T47D (cell line): Measurements from ENCODE around the gene LUC7L2.
A peak's percentile ranks its signal among the peaks of the same experiment; 100 is the strongest.
"Not testable (repeated sequence)": the region's sequence is repeated elsewhere in the genome, so short reads cannot be mapped to it uniquely, and the experiment has no call there.

ENCODE experiments used
- DNase-seq, 2 experiments: peaks; one replicate each; pipeline versions ENCODE4 v3.0.0 to v3.0.0-alpha.2; 2011 to 2012; ENCODE audit warnings: low read depth in 1 of 2, low spot score in 1 of 2
- JUND ChIP-seq: IDR thresholded peaks from 2 replicates; pipeline ENCODE4 v1.6.1; 2012; ENCODE audit warnings: low read depth
- in situ Hi-C: cut with HindIII; loops from 2 replicates; pipeline ENCODE4 v1.10.0; 2016; ENCODE audit warnings: low sequenced_read_pairs, low pct_unique_long_range_greater_than_20kb

Gene LUC7L2

GRCh38 chr7:139446051-139446890 is 86.6 kb downstream of the LUC7L2 start:
- no peak for TF ChIP-seq JUND
- DNase-seq = no peak
- in situ Hi-C loops = no loop called here

- in situ Hi-C loops = no loop called here
- peak in 1 of 2 experiments; percentile 70 for DNase-seq
- no peak for TF ChIP-seq JUND
These were observed 91.2 kb downstream of the LUC7L2 start for GRCh38 chr7:139450851-139451250.

GRCh38 chr7:139451638-139452037 is 91.9 kb downstream of the LUC7L2 start:
- in situ Hi-C loops = no loop called here
- no peak for DNase-seq
- TF ChIP-seq JUND = no peak

GRCh38 chr7:139452958-139453672 is 93.4 kb downstream of the LUC7L2 start:
- in situ Hi-C loops = no loop called here
- no peak for TF ChIP-seq JUND
- no peak for DNase-seq

GRCh38 chr7:139453673-139454321 is 94.1 kb downstream of the LUC7L2 start:
- no peak for TF ChIP-seq JUND

GRCh38 chr7:139455789-139456188 is 96.1 kb downstream of the LUC7L2 start:
- DNase-seq = no peak
- TF ChIP-seq JUND = no peak
- in situ Hi-C loops = no loop called here

More at GRCh38 chr7:139453673-139454321, 94.1 kb downstream of the LUC7L2 start:
- in situ Hi-C loops = no loop called here
- no peak for DNase-seq

GRCh38 chr7:139456511-139456910 is 96.8 kb downstream of the LUC7L2 start:
- in situ Hi-C loops = no loop called here
- no peak for DNase-seq
- TF ChIP-seq JUND = no peak

GRCh38 chr7:139457153-139457946 is 97.7 kb downstream of the LUC7L2 start:
- no peak for DNase-seq
- no peak for TF ChIP-seq JUND
- in situ Hi-C loops = no loop called here

GRCh38 chr7:139463421-139463820 is 103.7 kb downstream of the LUC7L2 start:
- DNase-seq = not testable (repeated sequence)

GRCh38 chr7:139464511-139464910 is 104.8 kb downstream of the LUC7L2 start:
- in situ Hi-C loops, DNase-seq: not testable (repeated sequence)

More at GRCh38 chr7:139463421-139463820, 103.7 kb downstream of the LUC7L2 start:
- in situ Hi-C loops = not testable (repeated sequence)

GRCh38 chr7:139465072-139465471 is 105.4 kb downstream of the LUC7L2 start:
- in situ Hi-C loops, DNase-seq: not testable (repeated sequence)

- in situ Hi-C loops, DNase-seq: not testable (repeated sequence)
These were observed 108.0 kb downstream of the LUC7L2 start for GRCh38 chr7:139467729-139468128.

GRCh38 chr7:139468281-139468680 is 108.6 kb downstream of the LUC7L2 start:
- in situ Hi-C loops = not testable (repeated sequence)

More at GRCh38 chr7:139468281-139468680, 108.6 kb downstream of the LUC7L2 start:
- not testable (repeated sequence) for DNase-seq
